Keratinocyte (primary cell): ENCODE results near the gene CORO7. TPM values are rescaled to one million over a fixed set of nuclear protein-coding genes. Genes with fewer than 3 reads are reported as not detected.

ENCODE experiments used
- DNase-seq: peaks from one replicate; pipeline ENCODE4 v3.0.0-alpha.2; 2011; ENCODE audit warnings: low read depth, missing footprints, low spot score
- FAIRE-seq: peaks from 2 replicates; lab custom pipeline; 2011; peaks lifted over from hg19 to GRCh38; lab: Jason Lieb, UNC
- H2AFZ ChIP-seq: 2 replicates; pipeline ENCODE4 v1.6.0; 2012; ENCODE audit warnings: low read length, control low read depth, inconsistent platforms; ENCODE audit not compliant: control insufficient read depth
- H3K27ac ChIP-seq: 2 replicates; pipeline ENCODE4 v1.5.1; 2011; ENCODE audit warnings: low read length; ENCODE audit not compliant: control insufficient read depth, insufficient read depth
- H3K27me3 ChIP-seq: 3 replicates; pipeline ENCODE4 v1.6.0; 2011; ENCODE audit warnings: low read length; ENCODE audit not compliant: control insufficient read depth, insufficient read depth; ENCODE audit errors: extremely low read depth
- H3K36me3 ChIP-seq, 2 experiments: 2 replicates in 1 of 2; 3 replicates in 1 of 2; pipeline ENCODE4 v1.5.1; 2011; ENCODE audit warnings: low read length in 2 of 2, mild to moderate bottlenecking in 1 of 2; ENCODE audit not compliant: control insufficient read depth in 2 of 2, insufficient read depth in 2 of 2; ENCODE audit errors: extremely low read depth in 1 of 2
- H3K4me1 ChIP-seq: 3 replicates; pipeline ENCODE4 v1.5.1; 2011; ENCODE audit warnings: low read length; ENCODE audit not compliant: control insufficient read depth, insufficient read depth; ENCODE audit errors: extremely low read depth
- H3K4me2 ChIP-seq: 3 replicates; pipeline ENCODE4 v1.6.0; 2011; ENCODE audit warnings: low read depth, low read length; ENCODE audit not compliant: control insufficient read depth, insufficient read depth; ENCODE audit errors: extremely low read depth
- H3K4me3 ChIP-seq, 3 experiments: fragments of 200-600 bp in 1 of 3; sonication (generic) in 1 of 3; 2 replicates in 2 of 3; 3 replicates in 1 of 3; pipeline ENCODE4 v1.5.1; 2011 to 2016; ENCODE audit warnings: low read length in 3 of 3, mild to moderate bottlenecking in 3 of 3, control low read depth in 2 of 3, inconsistent platforms in 1 of 3, low read depth in 1 of 3, mixed read lengths in 1 of 3, mixed run types in 1 of 3, moderate library complexity in 1 of 3; ENCODE audit not compliant: control insufficient read depth in 2 of 3, insufficient read depth in 2 of 3; ENCODE audit errors: extremely low read depth in 1 of 3
- H3K79me2 ChIP-seq: 2 replicates; pipeline ENCODE4 v1.6.0; 2012; ENCODE audit warnings: low read length; ENCODE audit not compliant: control insufficient read depth, insufficient read depth
- H3K9ac ChIP-seq: 3 replicates; pipeline ENCODE4 v1.6.0; 2011; ENCODE audit warnings: low read length; ENCODE audit not compliant: control insufficient read depth, insufficient read depth; ENCODE audit errors: extremely low read depth
- H3K9me1 ChIP-seq: 3 replicates; pipeline ENCODE4 v1.6.0; 2011; ENCODE audit warnings: low read length; ENCODE audit not compliant: control insufficient read depth, insufficient read depth; ENCODE audit errors: extremely low read depth
- H3K9me3 ChIP-seq: 2 replicates; pipeline ENCODE4 v1.5.1; 2012; ENCODE audit warnings: low read depth, low read length; ENCODE audit not compliant: control insufficient read depth
- H4K20me1 ChIP-seq: 3 replicates; pipeline ENCODE4 v1.6.0; 2011; ENCODE audit warnings: low read length; ENCODE audit not compliant: control insufficient read depth, insufficient read depth; ENCODE audit errors: extremely low read depth
- EZH2 ChIP-seq: IDR thresholded peaks from one replicate; pipeline ENCODE4 v1.6.1; 2012; ENCODE audit warnings: inconsistent platforms, mild to moderate bottlenecking, low read length, moderate library complexity
- dilution Hi-C: fragments of 300-500 bp; cut with MboI; formaldehyde crosslinking; loops from one replicate; pipeline ENCODE4 v1.7.0; 2020; ENCODE audit warnings: low sequenced_read_pairs; ENCODE audit not compliant: extremely low pct_ligation_motif_present
- polyA plus RNA-seq, 5 experiments: library from polyadenylated mRNA; depleted of rRNA in 3 of 5; stranded (reverse) in 3 of 5; stranded (forward) in 1 of 5; unstranded in 1 of 5; fragments of >200 nt; gene quantifications; 1 replicate in 1 of 5; 2 replicates in 3 of 5; 3 replicates in 1 of 5; pipeline versions ENCODE4 v1.2.1 to v1.2.3, GENCODE V29; 2011 to 2012; ENCODE audit warnings: missing spikeins in 2 of 5, low read depth in 1 of 5, low replicate concordance in 1 of 5
- TF ChIP-seq, protein P1 (sequence below), 3 experiments: IDR thresholded peaks in 1 of 3; conservative IDR thresholded peaks in 1 of 3; optimal IDR thresholded peaks in 1 of 3; 2 replicates in 2 of 3; 3 replicates in 1 of 3; pipeline versions ENCODE3 to v1.5.1; 2011; ENCODE audit warnings: low read length in 3 of 3, mild to moderate bottlenecking in 3 of 3, moderate library complexity in 2 of 3, control low read depth in 1 of 3, inconsistent platforms in 1 of 3; ENCODE audit not compliant: insufficient read depth in 2 of 3; ENCODE audit errors: extremely low read depth in 1 of 3

The CORO7 gene
- polyA plus RNA-seq, 1 donor (not counting 4 experiments of a cell fraction or from before 2014, with no cell fraction given), result 8.4 TPM

DNA sequence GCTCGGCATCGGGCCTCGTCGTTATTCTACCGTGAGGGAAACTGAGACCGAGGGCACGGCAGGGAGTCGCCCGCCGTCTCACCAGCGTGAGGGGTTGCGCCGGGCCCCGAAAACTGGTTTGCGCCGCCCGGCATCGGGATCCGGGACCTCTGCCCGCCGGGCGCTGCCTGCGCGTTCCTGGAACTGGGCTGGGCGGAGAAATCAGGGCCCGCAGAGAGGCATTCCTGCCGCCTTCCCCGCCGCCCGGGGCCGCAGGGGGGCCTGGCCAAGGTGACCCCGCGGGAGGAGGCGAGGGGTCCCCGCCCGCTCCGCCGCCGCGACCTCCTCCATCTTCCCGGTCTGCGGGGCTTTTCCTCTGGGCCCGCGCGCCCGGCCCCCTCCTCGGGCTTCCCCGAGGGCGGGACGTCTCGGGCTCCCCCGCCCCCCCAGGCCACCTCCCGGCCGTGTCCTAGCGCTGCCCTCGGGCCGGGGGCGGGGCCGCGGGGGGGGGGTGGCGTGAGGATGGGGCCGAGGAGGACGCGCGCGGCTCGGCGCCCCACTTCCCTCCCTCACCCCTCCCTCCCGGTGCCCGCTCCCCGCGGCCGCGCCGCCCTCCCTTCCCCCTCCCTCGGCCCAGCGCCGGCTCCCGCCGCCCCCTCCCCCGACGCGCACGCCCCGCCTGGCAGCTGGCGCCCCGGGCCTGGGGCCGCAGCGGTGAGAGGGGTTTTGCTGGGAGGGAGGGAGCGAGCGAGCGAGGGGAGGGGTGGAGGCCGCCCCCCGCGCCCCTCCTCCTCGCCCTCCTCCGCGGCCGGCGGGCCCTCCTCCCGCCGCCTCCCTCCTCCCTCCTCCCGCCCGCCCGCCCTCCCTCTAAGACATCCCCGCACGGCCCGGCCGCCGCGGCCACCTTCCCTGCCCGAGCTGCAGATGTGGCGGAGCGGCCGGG is 100.9 kb downstream of the CORO7 start, which contains the start of gene GLIS2:
Gene GLIS2, plus strand, starts transcription at position 882 of the 922 bp plus-strand sequence. CDS start 16,214 bp downstream, outside the sequence.
- Histone ChIP-seq H3K4me2 (peak within 1 kb of the TSS; percentile 80), H3K27ac (no peak within 1 kb of the TSS), H3K9ac (peak within 1 kb of the TSS; percentile 61), H3K9me1 (peaks cover 2% of the 10 kb centered on the region), H4K20me1 (peaks cover 3% of the 10 kb centered on the region), H2AFZ (peak within 1 kb of the TSS; percentile 60), H3K79me2 (peaks cover 36% of the 10 kb centered on the region), H3K4me3 (peak within 1 kb of the TSS; percentile 47 to 86 (median 63)), H3K4me1 (peaks cover 33% of the 10 kb centered on the region), H3K36me3 (no peaks in the 10 kb centered on the region), H3K9me3 (no peaks in the 10 kb centered on the region), H3K27me3 (peaks cover 7% of the 10 kb centered on the region)
- FAIRE-seq (no peak), DNase-seq (no peak)
- dilution Hi-C loops, result no loop called here
- TF ChIP-seq EZH2, result no peak
- TF ChIP-seq, protein P1, sequence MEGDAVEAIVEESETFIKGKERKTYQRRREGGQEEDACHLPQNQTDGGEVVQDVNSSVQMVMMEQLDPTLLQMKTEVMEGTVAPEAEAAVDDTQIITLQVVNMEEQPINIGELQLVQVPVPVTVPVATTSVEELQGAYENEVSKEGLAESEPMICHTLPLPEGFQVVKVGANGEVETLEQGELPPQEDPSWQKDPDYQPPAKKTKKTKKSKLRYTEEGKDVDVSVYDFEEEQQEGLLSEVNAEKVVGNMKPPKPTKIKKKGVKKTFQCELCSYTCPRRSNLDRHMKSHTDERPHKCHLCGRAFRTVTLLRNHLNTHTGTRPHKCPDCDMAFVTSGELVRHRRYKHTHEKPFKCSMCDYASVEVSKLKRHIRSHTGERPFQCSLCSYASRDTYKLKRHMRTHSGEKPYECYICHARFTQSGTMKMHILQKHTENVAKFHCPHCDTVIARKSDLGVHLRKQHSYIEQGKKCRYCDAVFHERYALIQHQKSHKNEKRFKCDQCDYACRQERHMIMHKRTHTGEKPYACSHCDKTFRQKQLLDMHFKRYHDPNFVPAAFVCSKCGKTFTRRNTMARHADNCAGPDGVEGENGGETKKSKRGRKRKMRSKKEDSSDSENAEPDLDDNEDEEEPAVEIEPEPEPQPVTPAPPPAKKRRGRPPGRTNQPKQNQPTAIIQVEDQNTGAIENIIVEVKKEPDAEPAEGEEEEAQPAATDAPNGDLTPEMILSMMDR (optimal IDR thresholded peaks at IDR 0.05 in 1 of 3, IDR thresholded peaks at IDR 0.05 in 1 of 3, conservative IDR thresholded peaks at IDR 0.05 in 1 of 3; ENCODE audit: extremely low read depth in 1 of 3, insufficient read depth in 2 of 3, low read length in 3 of 3), result no peak

DNA sequence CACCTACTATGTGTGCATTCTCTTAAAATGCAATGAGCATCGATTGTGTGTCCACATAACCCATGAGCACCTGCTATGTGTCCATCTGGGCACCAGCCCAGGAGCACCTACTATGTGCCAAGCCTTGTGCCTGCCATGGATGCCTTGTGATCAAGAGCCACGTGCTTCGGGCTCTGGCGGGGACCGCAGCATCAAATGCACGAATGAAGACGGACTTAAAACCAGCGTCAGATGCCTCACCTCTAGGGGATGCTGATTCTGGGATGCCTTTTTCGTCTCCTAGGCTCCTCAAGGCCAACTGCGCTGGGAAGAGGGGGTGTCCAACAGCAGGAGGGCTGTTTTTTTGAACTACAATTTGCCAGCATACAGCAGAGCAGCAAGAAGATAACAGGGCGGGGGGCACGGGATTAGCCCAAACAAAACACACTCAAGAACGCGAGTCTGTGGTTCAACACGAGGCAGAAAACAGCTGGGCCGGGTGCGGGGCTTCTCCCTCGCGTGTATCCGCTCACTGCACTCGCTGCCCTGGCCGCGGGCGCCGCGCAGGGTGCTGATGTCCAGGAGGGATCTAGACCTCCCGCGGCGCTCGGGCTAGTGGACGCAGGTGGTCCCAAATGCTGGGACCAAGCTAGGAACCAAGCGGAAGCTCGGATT is 101.7 kb downstream of the CORO7 start:
- no peak overlapping the region for H3K27ac ChIP-seq
- H3K4me3 ChIP-seq, result peak overlapping the region; percentile 36 to 64 (median 60)
- TF ChIP-seq EZH2, result no peak
- TF ChIP-seq, protein P1 (optimal IDR thresholded peaks at IDR 0.05 in 1 of 3, IDR thresholded peaks at IDR 0.05 in 1 of 3, conservative IDR thresholded peaks at IDR 0.05 in 1 of 3; ENCODE audit: extremely low read depth in 1 of 3, insufficient read depth in 2 of 3, low read length in 3 of 3), result peak in 1 of 3 experiments; percentile 11
- dilution Hi-C loops, result no loop called here
- H3K9ac ChIP-seq, result peak overlapping the region; percentile 56
- peaks cover 29% of the 10 kb centered on the region for H3K79me2 ChIP-seq
- H3K9me1 ChIP-seq, result peaks cover 2% of the 10 kb centered on the region
- H3K4me2 ChIP-seq, result peak overlapping the region; percentile 76
- H3K9me3 ChIP-seq, result no peaks in the 10 kb centered on the region
- H2AFZ ChIP-seq, result peak overlapping the region; percentile 60
- H4K20me1 ChIP-seq, result peaks cover 3% of the 10 kb centered on the region
- DNase-seq (no peak), FAIRE-seq (peak; percentile 34)
- H3K4me1 ChIP-seq, result peaks cover 31% of the 10 kb centered on the region
- peaks cover 7% of the 10 kb centered on the region for H3K27me3 ChIP-seq
- no peaks in the 10 kb centered on the region for H3K36me3 ChIP-seq
